HG03439 (cell line): ENCODE measurements around the gene MYL3.

Source experiments
- ATAC-seq: cut with Tn5 transposase; IDR thresholded peaks from one replicate; pipeline ENCODE4 v1.9.1; 2021; ENCODE audit warnings: mild to moderate bottlenecking, moderate library complexity; ENCODE audit not compliant: unreplicated experiment

Gene MYL3

DNA sequence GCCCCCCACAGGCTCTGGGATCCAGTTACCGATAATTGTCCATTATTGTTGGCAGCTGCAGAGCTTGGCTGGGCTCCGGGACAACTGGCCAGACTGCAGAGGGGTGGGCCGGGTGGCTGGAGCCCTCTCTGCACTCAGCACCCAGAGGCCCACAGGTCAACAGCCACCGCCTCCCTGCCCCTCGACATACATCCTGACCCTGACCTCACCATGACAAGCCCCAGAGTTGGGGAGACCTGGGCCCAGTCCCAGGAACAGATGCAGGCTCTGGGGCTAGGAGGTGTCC, 36.7 kb upstream of the MYL3 start:
- ATAC-seq, result no peak

DNA sequence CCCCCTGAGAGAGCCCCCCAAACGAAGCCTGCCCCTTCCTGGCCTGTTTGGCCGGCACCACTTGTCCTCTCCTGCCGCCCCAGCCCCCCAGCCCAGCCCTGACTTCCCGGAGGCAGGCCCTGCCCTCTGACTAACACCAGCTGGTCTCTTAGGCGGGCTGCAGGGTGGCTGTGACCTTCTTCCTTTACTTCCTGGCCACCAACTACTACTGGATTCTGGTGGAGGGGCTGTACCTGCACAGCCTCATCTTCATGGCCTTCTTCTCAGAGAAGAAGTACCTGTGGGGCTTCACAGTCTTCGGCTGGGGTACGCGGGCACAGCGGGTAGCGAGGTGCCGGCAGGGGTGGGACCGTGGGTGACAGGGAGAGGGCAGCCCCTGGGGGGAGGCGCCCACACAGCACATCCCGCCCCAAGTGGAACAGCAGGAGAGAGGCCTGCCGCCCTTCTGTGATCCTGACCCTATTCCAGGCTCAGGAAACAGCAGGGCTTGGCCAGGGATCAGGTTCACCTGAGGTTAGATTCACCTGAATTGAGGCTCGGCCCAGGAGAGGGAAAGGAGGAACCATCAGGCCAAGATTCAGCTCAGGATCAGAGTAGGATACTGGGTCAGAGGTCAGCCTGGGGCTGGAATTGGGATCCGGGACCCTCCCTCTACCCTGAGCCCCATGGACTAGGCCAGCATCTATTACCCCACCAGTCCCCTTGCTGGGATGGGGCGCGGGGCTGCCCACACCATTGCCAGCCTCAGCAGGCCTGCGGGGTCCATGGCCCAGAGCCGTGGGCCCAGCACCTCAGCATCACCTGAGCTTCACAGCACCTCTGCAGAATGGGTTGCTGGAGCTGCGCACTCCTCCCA, 36.1 kb upstream of the MYL3 start:
- no peak for ATAC-seq

- ATAC-seq, result no peak
Observed at GRCh38 chr3:46898321-46899150, 35.3 kb upstream of the MYL3 start.

DNA sequence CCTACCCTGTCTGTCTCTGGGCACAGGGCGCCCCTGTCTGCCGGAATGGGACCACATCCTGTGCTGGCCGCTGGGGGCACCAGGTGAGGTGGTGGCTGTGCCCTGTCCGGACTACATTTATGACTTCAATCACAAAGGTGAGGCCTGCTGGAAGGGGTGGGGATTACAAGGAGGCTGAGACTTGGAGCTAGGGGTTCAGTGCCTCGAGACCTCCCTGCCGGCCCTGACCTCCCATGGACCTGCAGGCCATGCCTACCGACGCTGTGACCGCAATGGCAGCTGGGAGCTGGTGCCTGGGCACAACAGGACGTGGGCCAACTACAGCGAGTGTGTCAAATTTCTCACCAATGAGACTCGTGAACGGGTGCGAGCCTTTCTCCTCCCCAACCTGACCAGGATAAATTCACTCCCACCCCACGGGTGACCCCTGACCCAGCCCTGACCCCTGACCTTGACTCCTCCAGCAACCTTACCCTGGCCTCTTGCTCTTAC, 34.6 kb upstream of the MYL3 start:
- ATAC-seq, result no peak

DNA sequence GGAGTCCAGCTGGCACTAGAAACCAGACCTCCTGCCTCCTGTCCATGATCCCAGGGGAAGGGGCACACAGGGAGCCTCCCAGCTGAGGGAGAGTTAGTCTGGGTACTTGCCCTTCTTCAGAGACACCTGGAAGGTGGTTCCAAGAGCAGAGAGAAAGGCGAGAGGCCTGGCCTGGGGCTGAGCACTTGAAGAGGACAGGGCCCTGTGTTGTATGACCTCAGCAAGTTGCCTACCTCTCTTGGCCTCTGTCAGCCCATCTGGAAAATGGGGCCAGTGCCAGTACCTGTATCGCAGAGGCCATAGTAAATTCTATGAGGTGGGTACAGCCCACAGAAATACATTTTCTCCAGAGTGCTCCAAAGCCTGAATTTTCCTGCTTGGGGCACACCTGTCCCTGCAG, 33.8 kb upstream of the MYL3 start:
- ATAC-seq, result no peak

GRCh38 chr3:46896386-46896785, 33.1 kb upstream of the MYL3 start:
- no peak for ATAC-seq

DNA sequence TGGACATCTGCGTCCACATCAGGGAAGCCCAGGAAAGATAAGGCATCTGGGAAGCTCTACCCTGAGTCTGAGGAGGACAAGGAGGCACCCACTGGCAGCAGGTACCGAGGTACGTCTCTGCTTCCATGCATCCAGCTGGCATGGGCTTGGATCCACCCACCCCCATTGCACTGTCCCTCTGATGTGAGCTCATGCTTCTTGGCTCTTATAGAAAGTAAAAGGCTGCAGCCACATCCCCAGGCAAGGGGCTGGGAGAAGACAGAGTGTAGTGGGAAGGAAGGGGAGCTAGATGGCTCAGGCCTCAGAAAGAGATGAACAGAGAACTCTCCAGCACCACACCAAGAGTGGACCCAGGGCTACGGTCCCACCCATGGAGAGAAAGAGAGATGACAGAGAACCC, 32.5 kb upstream of the MYL3 start:
- no peak for ATAC-seq

GRCh38 chr3:46895204-46895660, 32.0 kb upstream of the MYL3 start:
- no peak for ATAC-seq

- no peak for ATAC-seq
Observed at GRCh38 chr3:46894256-46894655, 31.0 kb upstream of the MYL3 start.

GRCh38 chr3:46893763-46894162, 30.5 kb upstream of the MYL3 start:
- ATAC-seq, result no peak

DNA sequence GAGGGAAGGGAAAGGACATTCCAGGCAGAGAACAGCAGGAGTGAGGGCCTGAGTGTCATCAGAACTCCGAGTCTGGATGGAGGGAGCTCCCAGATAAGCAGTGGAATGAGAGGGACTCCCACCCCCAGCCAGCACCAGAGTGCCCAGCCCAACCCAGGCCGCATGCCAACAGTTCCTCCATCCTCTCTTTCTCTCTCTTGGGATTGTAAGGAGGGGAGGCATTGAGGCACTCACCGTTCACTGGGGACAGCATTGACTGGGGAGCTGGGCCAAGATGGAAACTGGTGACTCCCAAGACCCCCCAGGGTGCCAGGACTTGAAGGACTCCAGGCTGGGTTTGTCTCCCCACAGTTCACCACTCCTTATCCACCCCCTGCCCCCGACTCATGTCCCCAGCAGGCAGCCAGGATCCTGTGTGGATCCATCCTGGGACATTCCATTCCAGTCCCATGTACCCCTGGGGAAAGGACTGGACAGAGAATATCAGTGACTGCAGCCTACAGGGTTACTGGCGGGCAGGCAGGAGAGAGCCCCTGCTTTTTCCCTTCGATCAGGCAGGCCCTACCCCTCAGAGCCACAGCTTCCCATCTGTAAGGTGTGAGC, 30.0 kb upstream of the MYL3 start:
- ATAC-seq, result no peak

- no peak for ATAC-seq
Observed at GRCh38 chr3:46892285-46893145, 29.3 kb upstream of the MYL3 start.

- no peak for ATAC-seq
Observed at GRCh38 chr3:46891132-46891531, 27.9 kb upstream of the MYL3 start.

DNA sequence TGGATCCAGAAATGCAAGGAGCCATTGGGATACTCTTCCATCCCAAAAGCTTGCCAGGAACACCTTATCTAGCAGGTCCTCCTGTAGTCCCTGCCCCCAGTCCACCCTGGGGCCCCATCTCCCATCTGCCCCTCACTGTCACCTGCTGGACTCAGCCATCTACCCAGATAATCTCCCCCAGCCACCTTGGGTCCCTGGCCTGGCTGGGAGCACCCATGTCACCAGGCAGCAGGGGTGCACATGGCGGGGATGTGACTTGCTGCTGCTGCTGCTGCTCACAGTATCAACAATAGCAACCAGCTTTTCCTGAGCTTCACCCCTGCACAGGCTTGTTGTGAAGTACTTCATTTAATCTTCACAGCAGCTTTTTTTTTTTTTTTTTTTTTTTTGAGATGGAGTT, 26.9 kb upstream of the MYL3 start:
- no peak for ATAC-seq

DNA sequence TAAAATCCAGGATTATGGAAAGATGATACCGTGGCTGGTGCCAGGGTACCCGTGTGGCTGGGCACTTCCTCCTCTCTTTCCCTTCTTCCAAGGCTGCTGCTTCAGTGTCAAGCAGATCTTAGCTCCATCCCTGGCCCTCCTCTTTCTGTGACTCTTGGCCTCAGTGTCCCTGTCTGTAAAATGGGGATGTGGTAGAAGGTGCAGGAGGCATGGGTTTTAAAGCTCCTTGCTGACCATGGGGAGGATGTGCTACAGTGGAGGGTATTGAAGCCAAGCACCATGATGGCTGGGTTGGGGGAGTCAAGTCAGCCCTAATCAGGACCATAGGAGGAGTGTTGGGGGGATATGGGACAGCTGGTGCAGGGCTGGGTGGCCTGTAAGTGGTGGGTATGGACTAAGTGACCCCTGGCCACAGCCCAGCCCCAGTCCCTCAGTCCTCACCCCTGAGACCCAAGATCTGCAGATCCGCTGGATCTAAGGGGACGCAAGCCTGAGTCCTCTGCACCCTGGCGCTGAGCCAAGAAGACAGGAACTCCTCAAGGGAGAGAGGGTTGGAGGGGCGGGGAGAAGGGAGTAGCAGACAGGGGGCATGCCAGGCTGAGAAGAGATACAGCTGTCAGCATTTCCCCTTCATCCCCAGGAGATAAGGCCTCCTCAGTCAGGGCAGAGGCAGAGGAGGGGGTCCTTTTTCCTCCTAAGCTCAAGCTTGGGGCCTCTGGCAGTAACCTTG, 26.3 kb upstream of the MYL3 start:
- ATAC-seq, result no peak

DNA sequence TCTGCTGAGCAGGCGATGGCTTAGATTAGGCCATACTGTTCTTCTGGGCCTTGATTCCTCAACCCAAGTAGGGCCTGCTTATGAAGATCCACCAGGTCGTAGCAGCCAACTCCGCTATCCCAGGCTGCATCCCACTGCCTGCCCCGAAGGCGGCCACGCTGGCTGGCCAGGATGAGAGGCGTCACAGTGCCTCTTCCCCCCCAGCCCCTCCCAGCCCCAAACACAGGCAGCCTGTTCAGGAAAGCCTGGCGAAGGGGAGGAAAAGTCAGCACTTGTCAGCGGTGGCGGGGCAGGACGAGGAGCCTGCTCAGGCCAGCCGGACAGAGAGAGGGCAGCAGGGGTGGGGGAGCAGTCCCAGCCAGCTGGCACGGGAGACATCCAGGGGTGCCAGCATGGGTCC, 25.5 kb upstream of the MYL3 start:
- no peak for ATAC-seq

- ATAC-seq, result no peak
Observed at GRCh38 chr3:46887980-46888494, 24.8 kb upstream of the MYL3 start.

DNA sequence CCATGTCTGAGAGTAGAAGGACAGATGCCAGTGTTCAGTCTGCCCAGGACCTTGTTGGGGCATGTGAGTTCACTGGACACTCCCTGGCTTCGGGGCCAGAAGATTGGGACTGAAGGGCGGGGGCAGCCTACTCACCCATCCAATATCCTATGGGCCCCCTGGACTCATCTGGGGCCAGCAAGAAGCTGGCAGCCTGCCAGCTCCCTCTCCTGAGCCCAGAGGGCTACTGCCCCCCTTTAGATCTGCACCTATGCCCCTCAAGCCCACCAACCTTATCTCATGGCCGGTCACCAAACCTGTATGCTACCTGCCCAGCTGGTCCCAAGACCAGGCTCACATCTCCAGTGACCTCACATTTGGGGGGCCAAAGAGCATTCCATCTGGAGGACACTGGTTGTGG, 22.4 kb upstream of the MYL3 start:
- no peak for ATAC-seq

DNA sequence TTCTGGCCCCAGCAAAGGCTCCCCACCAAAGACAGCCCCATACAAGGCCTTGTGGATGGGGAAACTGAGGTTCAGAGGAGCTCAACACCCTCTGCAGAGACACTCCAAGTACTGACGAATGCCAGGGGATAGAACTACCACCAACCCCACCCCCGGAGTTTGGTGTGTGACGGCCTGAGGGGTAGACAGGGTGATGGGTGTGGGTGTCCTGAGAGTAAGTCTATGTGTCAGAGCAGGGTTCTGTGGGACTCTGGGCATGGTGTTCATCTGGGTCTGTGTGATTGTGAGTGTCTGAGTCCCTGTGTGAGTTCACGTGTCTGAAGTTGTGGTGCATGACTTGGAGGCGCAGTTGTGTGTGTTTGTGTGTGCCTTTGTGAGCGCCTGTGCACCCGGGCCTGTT, 21.7 kb upstream of the MYL3 start:
- no peak for ATAC-seq

DNA sequence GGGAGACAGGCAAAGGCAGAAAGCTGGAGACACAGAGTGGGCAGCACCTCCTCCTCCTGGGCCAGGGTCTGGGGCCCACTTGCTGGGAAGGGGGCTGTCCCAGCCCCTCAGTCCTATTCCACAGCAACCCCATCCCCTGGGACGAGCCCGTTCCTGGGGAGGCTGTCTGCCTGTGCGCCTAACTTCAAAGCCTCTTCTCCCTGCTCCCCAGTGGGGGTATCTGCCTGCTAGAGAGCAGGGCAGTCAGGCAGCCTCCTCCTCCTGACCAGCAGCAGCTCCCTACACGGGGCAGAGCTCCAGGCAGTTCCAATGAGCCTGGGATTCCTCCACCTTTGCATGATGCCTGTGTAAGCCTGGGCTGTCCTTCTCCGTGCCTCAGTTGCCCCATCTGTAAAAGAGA, 21.2 kb upstream of the MYL3 start:
- ATAC-seq, result no peak
